ENCODE results near the gene BARX2.

The BARX2 gene

GRCh38 chr11:129412494-129412893 lies 36.8 kb downstream of the BARX2 start:
- DNase-seq (ENCODE audit: insufficient read length, low spot score): no peak
- FAIRE-seq: no peak
- no peak for TF ChIP-seq POLR2AphosphoS5 (IDR thresholded peaks at IDR 0.05; ENCODE audit: low read depth, low read length)
- TF ChIP-seq TAF1 (IDR thresholded peaks at IDR 0.05; ENCODE audit: low read depth, low read length): no peak
- TF ChIP-seq SPI1 (IDR thresholded peaks at IDR 0.05; ENCODE audit: low read depth, low read length): no peak
- no peak for TF ChIP-seq POLR2A (IDR thresholded peaks at IDR 0.05; ENCODE audit: low read depth, low read length)
- TF ChIP-seq POU2F2 (IDR thresholded peaks at IDR 0.05; ENCODE audit: low read depth, low read length): no peak
- no peak for TF ChIP-seq PAX5 (IDR thresholded peaks at IDR 0.05; ENCODE audit: insufficient read depth, low read length, severe bottlenecking)

- FAIRE-seq: no peak
- TF ChIP-seq PAX5 (IDR thresholded peaks at IDR 0.05; ENCODE audit: insufficient read depth, low read length, severe bottlenecking): no peak
- TF ChIP-seq SPI1 (IDR thresholded peaks at IDR 0.05; ENCODE audit: low read depth, low read length): no peak
- TF ChIP-seq POLR2A (IDR thresholded peaks at IDR 0.05; ENCODE audit: low read depth, low read length): no peak
- TF ChIP-seq POLR2AphosphoS5 (IDR thresholded peaks at IDR 0.05; ENCODE audit: low read depth, low read length): no peak
- no peak for TF ChIP-seq POU2F2 (IDR thresholded peaks at IDR 0.05; ENCODE audit: low read depth, low read length)
- no peak for DNase-seq (ENCODE audit: insufficient read length, low spot score)
Measured at GRCh38 chr11:129414144-129414872, 38.7 kb downstream of the BARX2 start.

- TF ChIP-seq POU2F2 (IDR thresholded peaks at IDR 0.05; ENCODE audit: low read depth, low read length) (no peak), PAX5 (IDR thresholded peaks at IDR 0.05; ENCODE audit: insufficient read depth, low read length, severe bottlenecking) (no peak), POLR2A (IDR thresholded peaks at IDR 0.05; ENCODE audit: low read depth, low read length) (no peak), POLR2AphosphoS5 (IDR thresholded peaks at IDR 0.05; ENCODE audit: low read depth, low read length) (no peak), SPI1 (IDR thresholded peaks at IDR 0.05; ENCODE audit: low read depth, low read length) (no peak), TAF1 (IDR thresholded peaks at IDR 0.05; ENCODE audit: low read depth, low read length) (no peak)
- FAIRE-seq: no peak
- DNase-seq (ENCODE audit: insufficient read length, low spot score): no peak
Measured at GRCh38 chr11:129416080-129416820, 40.6 kb downstream of the BARX2 start.

DNA sequence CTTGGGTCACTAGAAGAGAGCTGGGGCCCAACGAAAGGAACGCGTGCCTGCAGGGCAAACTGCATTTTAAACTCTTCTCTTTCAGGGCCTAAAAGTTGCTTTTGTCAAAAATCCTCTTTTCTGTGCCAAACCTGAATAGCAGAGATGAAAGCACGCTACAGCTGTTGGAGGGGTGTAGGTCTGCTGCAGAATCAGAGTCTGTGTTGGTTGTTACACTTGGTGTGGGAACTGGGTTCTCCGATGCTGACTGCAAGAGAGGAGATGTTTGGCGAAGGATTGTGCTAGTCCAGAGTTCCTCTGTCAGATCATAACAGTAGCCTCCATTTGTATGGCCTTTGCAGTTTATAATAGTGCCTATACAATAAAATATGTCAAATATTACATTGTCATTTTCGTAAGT lies 41.8 kb downstream of the BARX2 start:
- FAIRE-seq (no peak), DNase-seq (ENCODE audit: insufficient read length, low spot score) (no peak)
- TF ChIP-seq PAX5 (IDR thresholded peaks at IDR 0.05; ENCODE audit: insufficient read depth, low read length, severe bottlenecking) (no peak), POLR2AphosphoS5 (IDR thresholded peaks at IDR 0.05; ENCODE audit: low read depth, low read length) (no peak)

DNA sequence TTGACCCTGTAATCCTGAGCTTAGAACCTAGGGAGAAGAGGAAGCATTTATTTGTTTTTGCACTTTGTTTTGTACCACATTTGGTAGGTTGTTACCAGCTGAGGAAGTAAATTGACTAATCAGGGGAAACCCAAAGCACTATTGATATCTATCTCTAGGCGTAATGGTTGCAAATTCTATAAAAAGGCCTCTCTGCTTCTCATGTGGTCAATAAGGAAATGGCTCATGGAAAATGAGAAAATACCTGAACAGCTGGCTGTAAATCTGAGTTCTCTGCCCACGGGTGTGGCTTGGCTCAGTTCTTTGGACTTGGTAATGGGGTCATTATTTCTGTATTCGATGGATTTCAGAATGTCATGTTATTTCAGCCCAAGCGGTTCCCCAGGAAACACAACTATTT lies 42.4 kb downstream of the BARX2 start:
- TF ChIP-seq POU2F2 (IDR thresholded peaks at IDR 0.05; ENCODE audit: low read depth, low read length) (no peak), SPI1 (IDR thresholded peaks at IDR 0.05; ENCODE audit: low read depth, low read length) (no peak), PAX5 (IDR thresholded peaks at IDR 0.05; ENCODE audit: insufficient read depth, low read length, severe bottlenecking) (no peak), POLR2A (IDR thresholded peaks at IDR 0.05; ENCODE audit: low read depth, low read length) (no peak), TAF1 (IDR thresholded peaks at IDR 0.05; ENCODE audit: low read depth, low read length) (no peak), POLR2AphosphoS5 (IDR thresholded peaks at IDR 0.05; ENCODE audit: low read depth, low read length) (no peak)
- FAIRE-seq (no peak), DNase-seq (ENCODE audit: insufficient read length, low spot score) (no peak)

DNA sequence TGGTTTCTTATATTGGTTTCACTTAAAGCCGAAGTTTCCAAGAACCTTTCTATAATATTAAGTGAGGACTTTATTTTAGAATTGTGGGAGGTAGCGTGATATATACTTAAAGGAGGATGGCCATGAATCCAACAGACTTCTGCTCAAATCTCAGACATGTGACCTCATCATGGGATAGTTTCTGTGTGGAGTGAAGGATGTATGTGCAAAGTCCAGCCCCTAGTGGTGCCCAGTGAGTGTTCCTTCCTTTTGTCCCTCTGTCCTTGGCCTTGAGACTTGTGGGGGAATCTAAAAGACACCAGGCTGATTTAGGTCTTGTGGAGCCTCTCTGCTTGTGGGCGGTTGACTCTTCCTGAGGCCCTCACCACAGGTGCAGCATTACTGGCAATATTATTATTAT lies 43.7 kb downstream of the BARX2 start:
- TF ChIP-seq POU2F2 (IDR thresholded peaks at IDR 0.05; ENCODE audit: low read depth, low read length) (no peak), SPI1 (IDR thresholded peaks at IDR 0.05; ENCODE audit: low read depth, low read length) (no peak), POLR2A (IDR thresholded peaks at IDR 0.05; ENCODE audit: low read depth, low read length) (no peak), TAF1 (IDR thresholded peaks at IDR 0.05; ENCODE audit: low read depth, low read length) (no peak), PAX5 (IDR thresholded peaks at IDR 0.05; ENCODE audit: insufficient read depth, low read length, severe bottlenecking) (no peak), POLR2AphosphoS5 (IDR thresholded peaks at IDR 0.05; ENCODE audit: low read depth, low read length) (no peak)
- DNase-seq (ENCODE audit: insufficient read length, low spot score) (no peak), FAIRE-seq (no peak)

GRCh38 chr11:129423426-129423825 lies 47.8 kb downstream of the BARX2 start:
- DNase-seq (ENCODE audit: insufficient read length, low spot score) (no peak), FAIRE-seq (no peak)
- no peak for TF ChIP-seq POU2F2 (IDR thresholded peaks at IDR 0.05; ENCODE audit: low read depth, low read length)
- TF ChIP-seq POLR2AphosphoS5 (IDR thresholded peaks at IDR 0.05; ENCODE audit: low read depth, low read length): no peak
- TF ChIP-seq TAF1 (IDR thresholded peaks at IDR 0.05; ENCODE audit: low read depth, low read length): no peak
- TF ChIP-seq PAX5 (IDR thresholded peaks at IDR 0.05; ENCODE audit: insufficient read depth, low read length, severe bottlenecking): no peak
- TF ChIP-seq POLR2A (IDR thresholded peaks at IDR 0.05; ENCODE audit: low read depth, low read length): no peak
- TF ChIP-seq SPI1 (IDR thresholded peaks at IDR 0.05; ENCODE audit: low read depth, low read length): no peak

GRCh38 chr11:129425214-129425613 lies 49.6 kb downstream of the BARX2 start:
- TF ChIP-seq SPI1 (IDR thresholded peaks at IDR 0.05; ENCODE audit: low read depth, low read length) (no peak), TAF1 (IDR thresholded peaks at IDR 0.05; ENCODE audit: low read depth, low read length) (no peak), PAX5 (IDR thresholded peaks at IDR 0.05; ENCODE audit: insufficient read depth, low read length, severe bottlenecking) (no peak), POU2F2 (IDR thresholded peaks at IDR 0.05; ENCODE audit: low read depth, low read length) (no peak), POLR2A (IDR thresholded peaks at IDR 0.05; ENCODE audit: low read depth, low read length) (no peak), POLR2AphosphoS5 (IDR thresholded peaks at IDR 0.05; ENCODE audit: low read depth, low read length) (no peak)
- DNase-seq (ENCODE audit: insufficient read length, low spot score) (no peak), FAIRE-seq (no peak)

- TF ChIP-seq POU2F2 (IDR thresholded peaks at IDR 0.05; ENCODE audit: low read depth, low read length) (no peak), PAX5 (IDR thresholded peaks at IDR 0.05; ENCODE audit: insufficient read depth, low read length, severe bottlenecking) (no peak), POLR2AphosphoS5 (IDR thresholded peaks at IDR 0.05; ENCODE audit: low read depth, low read length) (no peak), SPI1 (IDR thresholded peaks at IDR 0.05; ENCODE audit: low read depth, low read length) (no peak), TAF1 (IDR thresholded peaks at IDR 0.05; ENCODE audit: low read depth, low read length) (no peak), POLR2A (IDR thresholded peaks at IDR 0.05; ENCODE audit: low read depth, low read length) (no peak)
- DNase-seq (ENCODE audit: insufficient read length, low spot score) (no peak), FAIRE-seq (no peak)
Measured at GRCh38 chr11:129426038-129426437, 50.4 kb downstream of the BARX2 start.

All from GM12891 (cell line).